ENCODE data around the gene CPLX1.
"Not testable (repeated sequence)": the region's sequence is repeated elsewhere in the genome, so short reads cannot be mapped to it uniquely, and the experiment has no call there.

The CPLX1 gene

DNA sequence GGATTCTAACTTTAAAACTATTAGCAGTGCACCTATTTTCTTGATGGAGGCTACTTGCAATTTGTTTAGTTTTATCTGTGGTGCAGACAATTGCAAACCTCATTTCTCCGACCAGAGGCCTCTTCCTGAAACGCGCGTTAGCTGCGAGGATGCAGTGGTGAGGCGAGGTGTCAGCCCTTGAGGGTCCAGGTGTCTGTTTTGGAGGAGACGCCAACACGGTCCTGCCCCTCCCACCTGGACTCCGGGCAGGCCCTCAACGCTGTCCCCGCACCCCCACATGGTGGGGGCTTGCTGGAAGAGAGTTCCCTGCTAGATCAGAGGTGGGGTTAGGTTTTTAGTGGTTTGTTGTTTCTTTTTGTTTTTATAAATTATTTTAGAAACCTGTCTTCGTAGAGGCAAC is 85.9 kb downstream of the CPLX1 start:
- TF ChIP-seq, protein P1, sequence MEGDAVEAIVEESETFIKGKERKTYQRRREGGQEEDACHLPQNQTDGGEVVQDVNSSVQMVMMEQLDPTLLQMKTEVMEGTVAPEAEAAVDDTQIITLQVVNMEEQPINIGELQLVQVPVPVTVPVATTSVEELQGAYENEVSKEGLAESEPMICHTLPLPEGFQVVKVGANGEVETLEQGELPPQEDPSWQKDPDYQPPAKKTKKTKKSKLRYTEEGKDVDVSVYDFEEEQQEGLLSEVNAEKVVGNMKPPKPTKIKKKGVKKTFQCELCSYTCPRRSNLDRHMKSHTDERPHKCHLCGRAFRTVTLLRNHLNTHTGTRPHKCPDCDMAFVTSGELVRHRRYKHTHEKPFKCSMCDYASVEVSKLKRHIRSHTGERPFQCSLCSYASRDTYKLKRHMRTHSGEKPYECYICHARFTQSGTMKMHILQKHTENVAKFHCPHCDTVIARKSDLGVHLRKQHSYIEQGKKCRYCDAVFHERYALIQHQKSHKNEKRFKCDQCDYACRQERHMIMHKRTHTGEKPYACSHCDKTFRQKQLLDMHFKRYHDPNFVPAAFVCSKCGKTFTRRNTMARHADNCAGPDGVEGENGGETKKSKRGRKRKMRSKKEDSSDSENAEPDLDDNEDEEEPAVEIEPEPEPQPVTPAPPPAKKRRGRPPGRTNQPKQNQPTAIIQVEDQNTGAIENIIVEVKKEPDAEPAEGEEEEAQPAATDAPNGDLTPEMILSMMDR (IDR thresholded peaks at IDR 0.05; ENCODE audit: extremely low read depth, insufficient read depth, missing control alignments): no peak
- DNase-seq (ENCODE audit: low spot score): no peak
- in situ Hi-C loops (cut with MboI; ENCODE audit: low pct_unique_long_range_greater_than_20kb, low sequenced_read_pairs, unreplicated experiment): no loop called here

DNA sequence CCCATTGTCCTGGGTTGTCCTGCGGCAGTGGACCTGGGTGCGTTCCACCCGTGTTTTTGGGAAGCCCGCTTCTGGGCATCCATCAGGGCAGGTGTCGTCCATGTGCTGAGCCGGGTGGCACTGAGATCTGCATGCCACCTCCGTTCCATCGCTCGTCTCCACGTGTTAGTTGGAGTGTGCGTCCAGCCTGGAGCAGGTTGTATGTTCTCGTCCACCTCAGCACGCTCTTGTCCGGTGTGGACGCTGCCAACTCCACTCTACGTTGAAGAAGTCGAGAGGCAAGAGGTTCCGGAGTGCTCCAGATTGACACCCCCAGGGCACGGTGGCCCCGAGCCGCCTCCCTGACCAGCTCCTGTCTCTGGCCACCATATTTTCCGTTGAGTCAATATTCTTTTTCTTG is 86.4 kb downstream of the CPLX1 start:
- DNase-seq (ENCODE audit: low spot score): no peak
- in situ Hi-C loops (cut with MboI; ENCODE audit: low pct_unique_long_range_greater_than_20kb, low sequenced_read_pairs, unreplicated experiment): no loop called here
- TF ChIP-seq, protein P1 (IDR thresholded peaks at IDR 0.05; ENCODE audit: extremely low read depth, insufficient read depth, missing control alignments): no peak

- in situ Hi-C loops (cut with MboI; ENCODE audit: low pct_unique_long_range_greater_than_20kb, low sequenced_read_pairs, unreplicated experiment): no loop called here
- DNase-seq (ENCODE audit: low spot score): no peak
Measured at GRCh38 chr4:738781-739280, 87.1 kb downstream of the CPLX1 start.

GRCh38 chr4:736561-736960 is 89.4 kb downstream of the CPLX1 start:
- in situ Hi-C loops (cut with MboI; ENCODE audit: low pct_unique_long_range_greater_than_20kb, low sequenced_read_pairs, unreplicated experiment); DNase-seq (ENCODE audit: low spot score): not testable (repeated sequence)

More at GRCh38 chr4:738781-739280, 87.1 kb downstream of the CPLX1 start:
- TF ChIP-seq, protein P1 (IDR thresholded peaks at IDR 0.05; ENCODE audit: extremely low read depth, insufficient read depth, missing control alignments): no peak

DNA sequence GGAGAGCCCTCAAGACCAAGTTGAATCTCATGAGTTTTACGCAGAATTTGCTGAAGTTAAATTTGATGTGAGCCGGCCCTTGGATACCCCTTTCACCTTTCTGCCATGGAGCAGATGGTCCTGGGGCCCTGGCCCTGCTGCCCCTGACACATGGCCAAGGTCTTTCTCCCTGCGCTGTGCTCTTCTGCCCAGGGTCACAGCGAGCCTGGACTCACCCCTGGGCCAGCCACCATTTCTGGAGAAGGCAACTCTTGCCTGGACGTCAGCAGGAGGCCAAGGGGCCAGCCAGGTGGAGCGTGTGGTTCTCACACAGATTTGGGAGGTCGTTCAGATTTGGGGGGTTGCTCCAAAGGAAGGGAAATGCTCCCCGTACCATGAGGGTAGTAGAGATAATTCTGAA is 90.3 kb downstream of the CPLX1 start:
- in situ Hi-C loops (cut with MboI; ENCODE audit: low pct_unique_long_range_greater_than_20kb, low sequenced_read_pairs, unreplicated experiment): no loop called here
- TF ChIP-seq, protein P1 (IDR thresholded peaks at IDR 0.05; ENCODE audit: extremely low read depth, insufficient read depth, missing control alignments): no peak
- no peak for DNase-seq (ENCODE audit: low spot score)
